HCT116 (cell line): ENCODE measurements around the gene CPSF4L. TPM values are rescaled to one million over a fixed set of nuclear protein-coding genes. Genes with fewer than 3 reads are reported as not detected.

Experiments used
- ATAC-seq: fragments of 200-7000 bp; cut with Tn5 transposase; 2 replicates; pipeline ENCODE4 v1.9.1; 2020; ENCODE audit warnings: mild to moderate bottlenecking, moderate library complexity
- BruUV-seq: library from RNA; stranded (reverse); fragments of 400-500 nt; replicated peaks from 2 replicates; lab custom pipeline; 2021; lab: Mats Ljungman, UMichigan
- CTCF ChIA-PET: fragments of 300-600 bp; sonication (Branson Sonifier 250); formaldehyde crosslinking; loops from one replicate; lab custom pipeline; 2021; ENCODE audit warnings: antibody characterized with exemption; lab: Charles Lee
- POLR2A ChIA-PET: fragments of 300-600, 350-600 bp; sonication (Branson Sonifier 250); formaldehyde crosslinking; loops from one replicate; lab custom pipeline; 2021; ENCODE audit warnings: antibody characterized with exemption; lab: Charles Lee
- RAD21 ChIA-PET, 2 experiments: fragments of 300-600 bp; sonication (Branson Sonifier 250); formaldehyde crosslinking; loops; one replicate each; lab custom pipeline; 2023; ENCODE audit warnings: low total read pairs in 2 of 2; ENCODE audit not compliant: uncharacterized antibody in 2 of 2, unreplicated experiment in 2 of 2, low non-redundant PET in 1 of 2; lab: Charles Lee
- DNase-seq: peaks from one replicate; pipeline ENCODE4 v3.0.0-alpha.2; 2010; ENCODE audit warnings: low read depth, low spot score
- H2AFZ ChIP-seq: fragments of 200-600 bp; shearing (Covaris generic), sonication (generic); 2 replicates; pipeline ENCODE4 v1.6.1; 2017; ENCODE audit warnings: low read depth, mixed run types, mixed read lengths, antibody characterized with exemption, low read length; ENCODE audit not compliant: poor library complexity, severe bottlenecking
- H3K27ac ChIP-seq: 2 replicates; pipeline ENCODE4 v1.5.1; 2012; ENCODE audit warnings: low read depth, low read length
- H3K27me3 ChIP-seq: fragments of 200-600 bp; sonication (generic); 2 replicates; pipeline ENCODE4 v1.6.1; 2016; ENCODE audit warnings: mixed run types, low read length, mixed read lengths; ENCODE audit not compliant: insufficient read depth
- H3K36me3 ChIP-seq, 2 experiments: fragments of 200-500 bp in 1 of 2; fragments of 200-600 bp in 1 of 2; sonication (Bioruptor generic) in 1 of 2; sonication (generic) in 1 of 2; 2 replicates each; pipeline versions ENCODE4 v1.5.1 to v1.6.1; 2014 to 2016; ENCODE audit warnings: low read length in 2 of 2, inconsistent platforms in 1 of 2, mixed read lengths in 1 of 2, mixed run types in 1 of 2; ENCODE audit not compliant: insufficient read depth in 2 of 2, control insufficient read depth in 1 of 2
- H3K4me1 ChIP-seq, 2 experiments: fragments of 200-600 bp in 1 of 2; sonication (generic) in 1 of 2; 2 replicates each; pipeline versions ENCODE4 v1.5.1 to v1.6.1; 2012 to 2017; ENCODE audit warnings: low read length in 2 of 2, inconsistent platforms in 1 of 2, mild to moderate bottlenecking in 1 of 2, mixed read lengths in 1 of 2, mixed run types in 1 of 2, moderate library complexity in 1 of 2; ENCODE audit not compliant: insufficient read depth in 2 of 2, control insufficient read depth in 1 of 2
- H3K4me2 ChIP-seq: fragments of 200-600 bp; sonication (generic); 2 replicates; pipeline ENCODE4 v1.6.1; 2017; ENCODE audit warnings: mixed run types, low read length, mixed read lengths
- H3K4me3 ChIP-seq, 2 experiments: fragments of 200-600 bp in 1 of 2; sonication (generic) in 1 of 2; replicated peaks in 1 of 2; 2 replicates each; pipeline ENCODE4 v1.5.1; 2011 to 2016; ENCODE audit warnings: low read length in 2 of 2, control low read depth in 1 of 2, low read depth in 1 of 2, mild to moderate bottlenecking in 1 of 2, mixed read lengths in 1 of 2, mixed run types in 1 of 2
- H3K79me2 ChIP-seq: fragments of 200-600 bp; sonication (generic); 2 replicates; pipeline ENCODE4 v1.6.1; 2017; ENCODE audit warnings: mild to moderate bottlenecking, mixed run types, low read length, moderate library complexity, mixed read lengths; ENCODE audit not compliant: insufficient read depth
- H3K9ac ChIP-seq: fragments of 200-600 bp; sonication (generic); 2 replicates; pipeline ENCODE4 v1.6.1; 2016; ENCODE audit warnings: low read length, mixed read lengths
- H3K9me2 ChIP-seq: fragments of 200-600 bp; sonication (generic), shearing (Covaris generic); 2 replicates; pipeline ENCODE4 v1.6.1; 2017; ENCODE audit warnings: mixed run types, mild to moderate bottlenecking, moderate library complexity; ENCODE audit not compliant: insufficient read depth
- H3K9me3 ChIP-seq, 2 experiments: fragments of 200-500 bp in 1 of 2; fragments of 200-600 bp in 1 of 2; sonication (Bioruptor generic) in 1 of 2; sonication (generic) in 1 of 2; 2 replicates each; pipeline ENCODE4 v1.6.1; 2014 to 2017; ENCODE audit warnings: low read length in 2 of 2, mixed read lengths in 2 of 2, inconsistent platforms in 1 of 2, low read depth in 1 of 2, mild to moderate bottlenecking in 1 of 2, mixed run types in 1 of 2, moderate library complexity in 1 of 2; ENCODE audit not compliant: control insufficient read depth in 1 of 2, insufficient read depth in 1 of 2
- H4K20me1 ChIP-seq: fragments of 200-600 bp; sonication (generic), shearing (Covaris generic); 2 replicates; pipeline ENCODE4 v1.6.1; 2017; ENCODE audit warnings: mixed run types, mild to moderate bottlenecking, moderate library complexity; ENCODE audit not compliant: insufficient read depth
- CBX3 ChIP-seq: IDR thresholded peaks from 2 replicates; pipeline ENCODE4 v1.6.1; 2012; ENCODE audit warnings: low read depth
- CEBPB ChIP-seq: IDR thresholded peaks from 2 replicates; pipeline ENCODE4 v1.6.1; 2012; ENCODE audit warnings: low read depth
- CTCF ChIP-seq, 3 experiments: fragments of 200-600 bp in 1 of 3; sonication (generic) in 1 of 3; IDR thresholded peaks in 2 of 3; conservative IDR thresholded peaks in 1 of 3; 2 replicates each; pipeline ENCODE4 v1.5.1; 2012 to 2017; ENCODE audit warnings: low read depth in 2 of 3, low read length in 2 of 3, antibody characterized with exemption in 1 of 3, borderline replicate concordance in 1 of 3, control low read depth in 1 of 3, mild to moderate bottlenecking in 1 of 3, mixed read lengths in 1 of 3, mixed run types in 1 of 3, moderate library complexity in 1 of 3; ENCODE audit not compliant: insufficient read depth in 1 of 3
- EGR1 ChIP-seq: IDR thresholded peaks from 2 replicates; pipeline ENCODE4 v1.6.1; 2012; ENCODE audit warnings: low read depth
- ELF1 ChIP-seq: IDR thresholded peaks from 2 replicates; pipeline ENCODE4 v1.6.1; 2012; ENCODE audit warnings: low read depth, borderline replicate concordance
- EZH2 ChIP-seq: fragments of 200-600 bp; sonication (generic); IDR thresholded peaks from 2 replicates; pipeline ENCODE4 v1.6.1; 2017; ENCODE audit warnings: antibody characterized with exemption, mixed run types
- EZH2phosphoT487 ChIP-seq: fragments of 200-600 bp; IDR thresholded peaks from 2 replicates; pipeline ENCODE4 v1.6.1; 2018; ENCODE audit warnings: antibody characterized with exemption, borderline replicate concordance
- FOSL1 ChIP-seq: IDR thresholded peaks from 2 replicates; pipeline ENCODE4 v1.6.1; 2012; ENCODE audit warnings: low read depth
- JUND ChIP-seq: IDR thresholded peaks from 2 replicates; pipeline ENCODE4 v1.6.1; 2012
- MAX ChIP-seq: IDR thresholded peaks from 2 replicates; pipeline ENCODE4 v1.6.1; 2012
- POLR2A ChIP-seq: IDR thresholded peaks from 2 replicates; pipeline ENCODE4 v1.7.0; 2011; ENCODE audit warnings: borderline replicate concordance; ENCODE audit not compliant: insufficient read depth, insufficient read length; ENCODE audit errors: extremely low read depth
- SIN3A ChIP-seq: IDR thresholded peaks from 2 replicates; pipeline ENCODE4 v1.6.1; 2012; ENCODE audit warnings: low read depth
- TCF7L2 ChIP-seq: IDR thresholded peaks from 2 replicates; pipeline ENCODE4 v1.7.0; 2011; ENCODE audit warnings: borderline replicate concordance, inconsistent platforms; ENCODE audit not compliant: insufficient read depth, insufficient read length; ENCODE audit errors: extremely low read depth
- ZBTB33 ChIP-seq: IDR thresholded peaks from 2 replicates; pipeline ENCODE4 v1.6.1; 2011; ENCODE audit warnings: mild to moderate bottlenecking, low read length, moderate library complexity; ENCODE audit not compliant: insufficient replicate concordance; ENCODE audit errors: extremely low read depth
- ZFX ChIP-seq: fragments of 450-650 bp; IDR thresholded peaks from 2 replicates; pipeline ENCODE4 v1.6.1; 2017
- ZNF274 ChIP-seq: fragments of 200-500 bp; sonication (Bioruptor generic); IDR thresholded peaks from 2 replicates; pipeline ENCODE4 v1.6.1; 2014; ENCODE audit warnings: mild to moderate bottlenecking, low read depth, low read length, inconsistent platforms
- intact Hi-C: fragments of 100-400 bp; cut with micrococcal nuclease; formaldehyde crosslinking; loops from 2 replicates; pipeline ENCODE4 v1.10.0; 2022
- total RNA-seq: library from RNA; stranded (reverse); gene quantifications from one replicate; pipeline ENCODE4 v1.2.1, GENCODE V29; 2021; ENCODE audit not compliant: unreplicated experiment

The CPSF4L gene
- total RNA-seq, 1 experiment from 2014 or later: not detected

- RAD21 ChIA-PET: interaction anchor here in 1 of 2 experiments (1.2 kb wide), 1 partner anchor 120 kb away, joined by 4 read pairs; no protein-coding TSS in a partner anchor
- ATAC-seq: no peak
- POLR2A ChIA-PET: no interaction called here
- no peaks in the 10 kb centered on the region for H3K4me1 ChIP-seq
- H3K4me3 ChIP-seq: no peak overlapping the region
- no peak for DNase-seq
- peaks cover 5 to 10% of the 10 kb centered on the region in 2 experiments; a peak in 3 of 4 replicates for H3K36me3 ChIP-seq
- H3K9ac ChIP-seq: no peak overlapping the region
- no peak overlapping the region for H2AFZ ChIP-seq
- H3K27ac ChIP-seq: no peak overlapping the region
- TSS peak; percentile 6 for BruUV-seq
- H3K9me3 ChIP-seq: no peaks in the 10 kb centered on the region
- no peaks in the 10 kb centered on the region for H4K20me1 ChIP-seq
- no peak for TF ChIP-seq ZNF274
- TF ChIP-seq ELF1: no peak
- TF ChIP-seq EGR1: no peak
- TF ChIP-seq POLR2A: no peak
- no peak for TF ChIP-seq SIN3A
- no peak for TF ChIP-seq FOSL1
- TF ChIP-seq MAX: no peak
- no peak for TF ChIP-seq CTCF (IDR thresholded peaks at IDR 0.05 in 2 of 3, conservative IDR thresholded peaks at IDR 0.05 in 1 of 3; ENCODE audit: borderline replicate concordance in 1 of 3, insufficient read depth in 1 of 3, low read depth in 2 of 3, low read length in 2 of 3)
- no peak for TF ChIP-seq CBX3
- TF ChIP-seq EZH2phosphoT487: no peak
- TF ChIP-seq ZBTB33: no peak
- no peak for TF ChIP-seq EZH2
- no peak for TF ChIP-seq CEBPB
- TF ChIP-seq ZFX: no peak
- TF ChIP-seq JUND: no peak
- no peak for TF ChIP-seq TCF7L2
- intact Hi-C loops: loop anchor here (10.0 kb wide), 3 partner anchors 535 to 925 kb away; no protein-coding TSS in a partner anchor
- no peaks in the 10 kb centered on the region for H3K79me2 ChIP-seq
- CTCF ChIA-PET: interaction anchor here (1.7 kb wide), 2 partner anchors 120 to 525 kb away, joined by 7 to 9 read pairs; no protein-coding TSS in a partner anchor
- H3K9me2 ChIP-seq: no peaks in the 10 kb centered on the region
- H3K27me3 ChIP-seq: no peaks in the 10 kb centered on the region
- H3K4me2 ChIP-seq: no peak overlapping the region
Observed at GRCh38 chr17:73249700-73250099, 12.0 kb downstream of the CPSF4L start.
